Activated naive CD8-positive, alpha-beta T cell treated with anti-CD3 and anti-CD28 coated beads for 36 hours (primary cell): ENCODE data around the gene SANBR. TPM values are rescaled to one million over a fixed set of nuclear protein-coding genes. Genes with fewer than 3 reads are reported as not detected.
"Not testable (repeated sequence)": the region's sequence is repeated elsewhere in the genome, so short reads cannot be mapped to it uniquely, and the experiment has no call there.

Experiments used
- DNase-seq: peaks from one replicate; pipeline ENCODE4 v3.0.0; 2021
- H3K27ac Mint-ChIP-seq: one replicate; pipeline ENCODE4 v1.8.0; 2022; ENCODE audit warnings: mild to moderate bottlenecking, moderate library complexity, mixed read lengths
- H3K27me3 Mint-ChIP-seq: one replicate; pipeline ENCODE4 v1.8.0; 2022; ENCODE audit warnings: mild to moderate bottlenecking, mixed read lengths
- H3K36me3 Mint-ChIP-seq: one replicate; pipeline ENCODE4 v1.8.0; 2021; ENCODE audit warnings: mild to moderate bottlenecking, mixed read lengths
- H3K4me1 Mint-ChIP-seq: one replicate; pipeline ENCODE4 v1.8.0; 2021; ENCODE audit warnings: mixed read lengths
- H3K4me3 Mint-ChIP-seq: one replicate; pipeline ENCODE4 v1.8.0; 2022; ENCODE audit warnings: mild to moderate bottlenecking, moderate library complexity, mixed read lengths
- H3K9me3 Mint-ChIP-seq: one replicate; pipeline ENCODE4 v1.8.0; 2022; ENCODE audit warnings: mixed read lengths
- total RNA-seq, 2 experiments: library from RNA; stranded (reverse); gene quantifications; one replicate each; pipeline ENCODE4 v1.2.3, GENCODE V29; 2021

SANBR gene
- 1 to 10 TPM; 1.7 TPM for total RNA-seq

DNA sequence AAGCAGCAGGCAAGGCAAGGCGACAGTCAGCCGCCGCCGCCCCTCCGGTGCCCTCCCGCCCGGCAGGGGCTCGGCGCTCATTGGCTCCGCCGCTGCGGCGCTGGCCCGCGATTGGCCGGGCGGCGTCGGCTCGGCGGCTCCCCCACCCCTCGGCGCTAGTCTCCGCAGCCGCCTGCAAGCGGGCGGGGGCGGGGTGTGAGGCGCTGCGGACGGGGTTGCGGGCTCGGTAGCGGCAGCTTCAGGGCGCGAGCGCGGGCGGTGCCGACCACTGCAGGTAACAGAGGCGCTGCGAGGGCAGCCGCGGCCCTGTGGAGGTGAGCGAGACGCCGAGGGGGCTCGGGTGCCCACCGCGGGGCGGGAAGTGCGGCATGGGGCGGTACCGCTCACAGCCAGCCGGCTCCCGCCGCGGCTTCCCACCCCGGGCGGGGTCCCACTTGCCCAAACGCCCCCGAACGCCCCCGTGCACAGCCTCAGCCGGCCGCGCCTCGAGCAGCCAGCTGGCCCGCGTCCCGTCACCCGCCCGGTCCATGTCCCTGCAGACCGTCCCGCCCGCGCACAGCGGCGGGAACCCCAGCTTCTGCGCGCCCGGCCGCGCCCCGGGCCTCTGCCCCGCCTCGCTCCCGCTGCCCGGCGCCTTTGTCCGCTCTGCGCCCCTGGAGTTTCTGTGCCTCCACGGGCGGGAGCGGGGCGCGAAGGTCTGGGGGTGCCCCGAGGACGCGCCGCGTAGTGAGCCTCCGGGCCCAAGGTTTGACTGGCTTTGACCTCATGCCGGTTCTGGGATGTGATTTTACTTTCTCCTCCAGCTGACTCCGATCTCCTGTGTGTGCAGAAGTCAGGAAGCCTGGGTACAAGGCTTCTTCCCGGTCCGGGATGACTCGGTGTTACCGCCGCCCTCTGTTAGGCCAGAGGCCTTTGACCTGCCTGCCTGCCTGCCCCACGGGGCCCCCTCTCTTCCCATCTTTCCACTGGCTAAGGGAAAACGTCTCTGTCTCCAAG, at the start of gene SANBR:
Gene SANBR (plus strand): TSS at position 158 of the 996 bp plus-strand sequence. CDS start 4,480 bp downstream, outside the sequence.
- H3K4me1 Mint-ChIP-seq: peaks cover 10% of the 10 kb centered on the region
- no peaks in the 10 kb centered on the region for H3K36me3 Mint-ChIP-seq
- DNase-seq: peak; percentile 91
- H3K27me3 Mint-ChIP-seq: no peaks in the 10 kb centered on the region
- H3K9me3 Mint-ChIP-seq: no peaks in the 10 kb centered on the region
- no peak within 1 kb of the TSS for H3K27ac Mint-ChIP-seq
- H3K4me3 Mint-ChIP-seq: peak within 1 kb of the TSS; percentile 84

DNA sequence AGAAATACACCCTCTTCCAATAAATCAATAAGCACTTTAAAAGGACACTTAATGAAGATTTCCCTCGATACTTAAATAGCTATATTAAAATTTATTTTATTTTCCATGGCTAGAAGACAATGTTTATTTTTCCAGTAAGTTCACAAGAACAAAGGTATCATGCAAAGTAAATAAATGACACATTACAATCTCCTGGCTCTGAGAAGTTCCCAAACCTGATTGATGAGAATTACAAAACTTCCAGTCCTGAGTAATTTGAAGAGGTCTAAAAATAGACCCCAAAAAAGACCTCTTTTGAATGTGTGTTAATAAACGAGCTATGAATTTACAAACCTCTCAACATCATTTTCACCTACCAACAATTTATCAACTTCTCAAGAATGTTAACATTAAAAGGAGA, 49.7 kb upstream of the SANBR start:
- peak overlapping the region; percentile 98 for H3K4me3 Mint-ChIP-seq

DNA sequence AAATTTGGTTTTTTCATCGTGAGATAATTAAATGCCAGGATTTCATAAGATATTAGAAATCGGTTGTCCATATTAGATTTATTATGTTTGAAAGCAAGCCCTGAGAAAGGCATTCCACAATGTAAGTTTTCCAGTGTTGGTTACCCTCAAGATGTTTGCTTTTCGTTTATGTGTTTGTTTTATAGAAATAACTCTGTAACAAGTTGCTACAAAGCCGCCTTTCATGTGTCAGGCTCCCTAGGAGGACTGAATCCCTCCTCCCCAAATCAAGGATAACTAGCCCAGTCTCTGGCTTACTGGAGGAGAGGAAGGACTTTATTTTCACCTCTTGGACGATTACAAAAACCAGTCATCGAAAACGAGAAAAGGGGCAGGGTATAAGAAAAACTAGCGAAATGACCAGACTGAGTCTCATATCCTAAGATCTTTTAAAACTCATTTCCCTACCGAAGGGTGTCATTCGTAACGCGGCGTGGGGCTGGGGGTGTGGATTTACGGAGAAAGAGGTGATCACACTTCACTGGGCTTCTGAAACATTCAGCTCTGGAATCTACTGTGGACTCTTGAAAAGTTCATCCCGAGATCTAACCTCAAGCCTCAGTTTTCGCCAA, 49.2 kb upstream of the SANBR start:
- H3K27me3 Mint-ChIP-seq: no peaks in the 10 kb centered on the region
- peaks cover 42% of the 10 kb centered on the region for H3K4me1 Mint-ChIP-seq
- H3K36me3 Mint-ChIP-seq: peaks cover 12% of the 10 kb centered on the region
- peak overlapping the region; percentile 97 for H3K27ac Mint-ChIP-seq
- peak overlapping the region; percentile 98 for H3K4me3 Mint-ChIP-seq
- no peaks in the 10 kb centered on the region for H3K9me3 Mint-ChIP-seq
- peak; percentile 46 for DNase-seq

More for the DNA sequence above, 49.7 kb upstream of the SANBR start:
- DNase-seq: no peak
- H3K27ac Mint-ChIP-seq: no peak overlapping the region
- H3K36me3 Mint-ChIP-seq: peaks cover 8% of the 10 kb centered on the region
- no peaks in the 10 kb centered on the region for H3K9me3 Mint-ChIP-seq
- H3K27me3 Mint-ChIP-seq: no peaks in the 10 kb centered on the region
- H3K4me1 Mint-ChIP-seq: peaks cover 41% of the 10 kb centered on the region

DNA sequence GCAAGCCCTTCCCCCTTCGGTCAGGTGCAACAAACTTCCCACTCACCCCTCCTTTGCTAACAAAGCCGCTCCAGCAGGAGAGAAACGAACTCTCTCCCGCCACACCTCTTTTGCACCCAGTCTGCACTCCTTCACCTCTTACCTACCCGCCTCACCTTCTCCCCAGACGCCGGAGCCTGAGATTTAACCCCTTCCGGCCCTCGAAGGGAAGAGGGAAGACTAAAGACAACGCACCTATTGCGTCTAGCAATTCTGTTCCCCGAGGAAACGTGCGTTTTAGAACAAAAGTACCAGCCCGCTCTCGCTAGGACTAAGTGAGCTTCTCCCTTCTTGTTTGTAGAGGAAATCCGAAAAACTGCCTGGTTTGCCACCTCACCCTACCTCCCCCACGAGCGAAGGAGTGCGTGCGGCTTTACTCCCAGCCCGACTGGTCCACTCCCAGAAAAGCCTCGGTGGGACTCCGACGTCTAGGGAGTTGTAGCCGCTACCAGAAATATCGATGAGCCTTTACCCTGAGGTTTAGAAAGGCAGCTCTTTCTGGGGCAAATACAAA, 48.6 kb upstream of the SANBR start:
- DNase-seq: peak; percentile 74
- peaks cover 38% of the 10 kb centered on the region for H3K4me1 Mint-ChIP-seq
- H3K4me3 Mint-ChIP-seq: peak overlapping the region; percentile 98
- H3K27ac Mint-ChIP-seq: peak overlapping the region; percentile 97
- H3K9me3 Mint-ChIP-seq: peaks cover 2% of the 10 kb centered on the region
- H3K36me3 Mint-ChIP-seq: peaks cover 18% of the 10 kb centered on the region
- no peaks in the 10 kb centered on the region for H3K27me3 Mint-ChIP-seq

DNA sequence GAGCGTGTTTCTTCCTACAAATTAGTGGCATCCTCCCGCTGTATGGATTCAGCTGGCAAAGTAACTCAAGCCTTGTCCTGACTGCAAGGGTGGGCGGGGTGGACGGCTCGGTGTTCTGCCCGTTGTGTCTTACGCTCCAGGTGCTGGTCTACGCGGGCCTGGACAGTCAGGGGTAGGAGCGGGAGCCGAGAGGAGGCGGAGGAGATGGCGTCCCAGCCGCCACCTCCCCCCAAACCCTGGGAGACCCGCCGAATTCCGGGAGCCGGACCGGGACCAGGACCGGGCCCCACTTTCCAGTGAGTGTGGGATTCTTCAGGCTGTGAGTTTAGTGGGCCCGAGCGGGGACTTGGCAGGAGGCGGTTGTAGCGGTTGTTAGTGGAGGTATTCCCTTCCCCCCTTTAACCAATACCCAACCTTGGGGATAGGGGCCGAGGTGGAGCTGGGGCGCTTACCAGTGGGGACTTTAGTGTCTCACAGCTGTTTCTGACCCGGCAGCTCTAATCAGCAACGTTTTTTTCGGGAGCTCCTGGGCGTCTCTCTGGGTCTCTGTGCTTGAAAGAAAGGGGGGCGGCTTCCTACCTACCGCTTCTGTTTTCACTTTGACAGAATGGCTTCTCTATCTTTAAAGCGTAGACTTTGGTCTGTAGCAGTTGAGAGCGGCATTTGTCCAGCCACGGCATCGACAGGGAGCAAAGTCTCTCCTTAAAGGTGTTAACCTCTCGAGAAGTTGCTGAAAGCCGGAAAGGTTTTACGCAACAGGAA, 47.9 kb upstream of the SANBR start, which contains the start of the genes PEX13 and PUS10:
Gene PEX13 (plus strand): TSS at position 165 of the 762 bp plus-strand sequence. CDS start 40 bp downstream, at position 205.
Gene PUS10 (minus strand): TSS at position 700 of the 762 bp plus-strand sequence. CDS start 6,365 bp downstream, outside the sequence.
- peak within 1 kb of the TSS; percentile 97 for H3K27ac Mint-ChIP-seq
- peaks cover 24% of the 10 kb centered on the region for H3K36me3 Mint-ChIP-seq
- peaks cover 35% of the 10 kb centered on the region for H3K4me1 Mint-ChIP-seq
- H3K4me3 Mint-ChIP-seq: peak within 1 kb of the TSS; percentile 98
- H3K9me3 Mint-ChIP-seq: peaks cover 3% of the 10 kb centered on the region
- DNase-seq: peak; percentile 76
- H3K27me3 Mint-ChIP-seq: no peaks in the 10 kb centered on the region

DNA sequence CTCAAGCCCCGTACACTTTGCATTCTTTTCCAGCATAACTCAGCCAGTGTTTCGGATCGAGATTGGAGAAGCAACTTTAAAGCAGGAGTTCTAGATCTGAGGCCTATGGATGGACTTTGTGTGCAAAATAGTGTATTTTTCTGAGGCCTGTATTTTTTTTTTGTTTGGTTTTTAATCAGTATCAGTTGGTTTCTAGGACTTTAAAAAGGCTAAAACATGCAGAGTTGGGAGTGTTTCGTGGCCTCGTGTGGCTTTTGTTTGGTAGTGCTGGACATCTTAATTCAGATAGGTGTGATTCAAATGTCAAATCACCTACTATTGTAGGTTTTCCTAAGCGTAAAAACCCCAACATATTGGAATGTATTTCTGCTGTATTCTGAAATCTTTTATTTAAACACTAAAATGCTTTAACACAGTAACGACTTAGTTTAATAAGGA, 47.3 kb upstream of the SANBR start:
- peaks cover 31% of the 10 kb centered on the region for H3K4me1 Mint-ChIP-seq
- H3K27ac Mint-ChIP-seq: peak overlapping the region; percentile 97
- peaks cover 24% of the 10 kb centered on the region for H3K36me3 Mint-ChIP-seq
- DNase-seq: no peak
- H3K4me3 Mint-ChIP-seq: peak overlapping the region; percentile 98
- H3K27me3 Mint-ChIP-seq: no peaks in the 10 kb centered on the region
- peaks cover 3% of the 10 kb centered on the region for H3K9me3 Mint-ChIP-seq

DNA sequence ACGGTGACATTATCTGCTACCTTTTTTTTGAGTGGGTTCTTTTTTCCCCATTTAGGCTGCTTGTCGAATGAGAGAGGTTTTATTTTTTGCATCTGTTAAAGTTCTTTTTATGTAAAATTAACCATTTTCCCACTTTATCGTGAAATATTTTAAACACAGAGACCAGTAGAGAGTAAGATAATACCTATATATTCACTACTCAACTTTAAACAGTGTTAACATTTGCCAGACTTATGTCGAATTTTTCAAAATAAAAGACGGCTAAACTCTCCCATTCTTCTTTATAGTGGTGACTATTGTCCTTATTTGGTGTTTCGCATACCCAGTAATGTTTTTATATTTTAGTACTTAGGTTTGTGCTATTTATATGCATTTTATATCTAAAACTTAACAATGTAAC, 46.9 kb upstream of the SANBR start:
- Mint-ChIP-seq H3K4me3 (peak overlapping the region; percentile 98), H3K4me1 (peaks cover 32% of the 10 kb centered on the region), H3K27ac (peak overlapping the region; percentile 97), H3K27me3 (no peaks in the 10 kb centered on the region), H3K36me3 (peaks cover 25% of the 10 kb centered on the region), H3K9me3 (peaks cover 3% of the 10 kb centered on the region)
- no peak for DNase-seq

DNA sequence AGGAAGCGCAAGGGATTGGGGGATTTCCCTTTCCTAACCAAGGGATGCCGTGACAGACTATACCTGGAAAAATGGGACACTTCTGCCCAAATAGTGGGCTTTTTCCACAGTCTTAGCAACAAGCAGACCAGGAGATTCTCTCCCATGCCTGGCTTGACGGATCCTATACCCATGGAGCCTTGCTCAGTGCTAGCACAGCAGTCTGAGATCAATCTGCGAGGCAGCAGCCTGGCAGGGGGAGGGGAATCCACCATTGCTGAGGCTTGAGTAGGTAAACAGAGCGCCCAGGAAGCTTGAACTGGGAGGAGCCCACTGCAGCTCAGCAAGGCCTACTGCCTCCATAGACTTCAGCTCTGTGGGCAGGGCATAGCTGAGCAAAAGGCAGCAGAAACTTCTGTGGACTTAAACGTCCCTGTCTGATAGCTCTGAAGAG, 44.4 kb upstream of the SANBR start:
- Mint-ChIP-seq H3K9me3 (peaks cover 3% of the 10 kb centered on the region), H3K4me3 (no peak overlapping the region), H3K36me3 (peaks cover 27% of the 10 kb centered on the region), H3K27ac (no peak overlapping the region), H3K4me1 (peaks cover 23% of the 10 kb centered on the region), H3K27me3 (no peaks in the 10 kb centered on the region)
- no peak for DNase-seq

DNA sequence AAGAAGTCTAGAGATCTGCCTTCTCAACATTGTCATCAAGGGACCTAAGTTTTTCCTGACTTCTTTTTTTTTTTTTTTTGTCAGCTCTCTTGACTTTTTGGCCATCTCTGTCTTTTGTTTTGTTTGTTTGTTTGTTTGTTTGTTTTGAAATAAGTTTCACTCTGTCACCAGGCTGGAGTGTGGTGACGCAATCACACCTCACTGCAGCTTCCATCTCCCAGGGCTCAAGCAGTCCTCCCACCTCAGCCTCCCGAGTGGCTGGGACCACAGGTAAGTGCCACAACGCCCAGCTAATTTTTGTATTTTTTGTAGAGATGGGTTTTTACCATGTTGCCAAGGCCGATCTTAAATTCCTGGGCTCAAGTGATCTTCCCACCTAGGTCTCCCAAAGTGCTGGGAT, 42.0 kb upstream of the SANBR start:
- DNase-seq: no peak
- H3K36me3 Mint-ChIP-seq: peaks cover 30% of the 10 kb centered on the region

DNA sequence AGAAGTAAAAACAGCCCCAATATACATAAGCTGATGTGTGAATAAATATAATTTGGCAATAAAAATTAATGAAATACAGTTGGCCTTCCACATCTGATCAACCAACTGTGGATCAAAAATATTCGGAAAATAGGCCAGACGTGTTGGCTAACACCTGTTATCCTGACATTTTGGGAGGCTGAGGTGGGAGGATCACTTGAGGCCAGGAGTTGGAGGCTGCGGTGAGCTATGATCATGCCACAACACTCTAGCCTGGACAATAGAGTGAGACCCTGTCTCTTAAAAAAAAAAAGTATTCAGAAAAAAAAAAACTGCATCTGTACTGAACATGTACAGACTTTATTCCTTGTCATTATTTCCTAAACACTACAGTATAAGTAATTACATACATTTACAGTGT, 36.1 kb upstream of the SANBR start:
- Mint-ChIP-seq H3K4me3 (no peak overlapping the region), H3K27me3 (no peaks in the 10 kb centered on the region), H3K36me3 (peaks cover 10% of the 10 kb centered on the region), H3K9me3 (no peaks in the 10 kb centered on the region), H3K27ac (no peak overlapping the region), H3K4me1 (peaks cover 6% of the 10 kb centered on the region)
- no peak for DNase-seq

More for the DNA sequence above, 42.0 kb upstream of the SANBR start:
- Mint-ChIP-seq H3K27me3 (no peaks in the 10 kb centered on the region), H3K4me1 (peaks cover 23% of the 10 kb centered on the region), H3K4me3 (no peak overlapping the region), H3K9me3 (peaks cover 3% of the 10 kb centered on the region), H3K27ac (no peak overlapping the region)

DNA sequence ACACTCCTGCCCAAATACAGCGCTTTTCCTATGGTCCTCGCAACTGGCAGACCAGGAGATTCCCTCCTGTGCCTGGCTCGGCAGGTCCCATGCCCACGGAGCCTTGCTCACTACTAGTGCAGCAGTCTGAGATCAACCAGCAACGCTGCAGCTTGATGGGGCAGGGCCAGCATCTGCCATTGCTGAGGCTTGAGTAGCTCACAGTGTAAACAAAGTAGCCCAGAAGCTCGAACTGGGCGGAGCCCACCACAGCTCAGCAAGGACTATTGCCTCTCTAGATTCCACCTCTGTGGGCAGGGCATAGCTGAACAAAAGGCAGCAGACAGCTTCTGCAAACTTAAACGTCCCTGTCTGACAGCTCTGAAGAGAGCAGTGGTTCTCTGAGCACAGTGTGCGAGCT, 31.1 kb upstream of the SANBR start:
- H3K27me3 Mint-ChIP-seq, H3K9me3 Mint-ChIP-seq, H3K27ac Mint-ChIP-seq, H3K4me3 Mint-ChIP-seq, DNase-seq, H3K4me1 Mint-ChIP-seq: not testable (repeated sequence)
- H3K36me3 Mint-ChIP-seq: peaks cover 29% of the 10 kb centered on the region

DNA sequence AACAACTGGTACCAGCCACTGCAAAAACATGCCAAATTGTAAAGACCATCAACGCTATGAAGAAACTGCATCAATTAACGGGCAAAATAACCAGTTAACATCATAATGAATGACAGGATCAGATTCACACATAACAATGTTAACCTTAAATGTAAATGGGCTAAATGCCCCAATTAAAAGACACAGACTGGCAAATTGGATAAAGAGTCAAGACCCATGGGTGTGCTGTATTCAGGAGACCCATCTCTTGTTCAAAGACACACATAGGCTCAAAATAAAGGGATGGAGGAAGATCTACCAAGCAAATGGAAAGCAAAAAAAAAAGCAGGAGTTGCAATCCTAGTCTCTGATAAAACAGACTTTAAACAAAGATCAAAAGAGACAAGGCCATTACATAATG, 29.0 kb upstream of the SANBR start:
- H3K9me3 Mint-ChIP-seq, DNase-seq, H3K4me3 Mint-ChIP-seq, H3K27ac Mint-ChIP-seq, H3K27me3 Mint-ChIP-seq: not testable (repeated sequence)
- Mint-ChIP-seq H3K4me1 (peaks cover 13% of the 10 kb centered on the region), H3K36me3 (peaks cover 33% of the 10 kb centered on the region)

DNA sequence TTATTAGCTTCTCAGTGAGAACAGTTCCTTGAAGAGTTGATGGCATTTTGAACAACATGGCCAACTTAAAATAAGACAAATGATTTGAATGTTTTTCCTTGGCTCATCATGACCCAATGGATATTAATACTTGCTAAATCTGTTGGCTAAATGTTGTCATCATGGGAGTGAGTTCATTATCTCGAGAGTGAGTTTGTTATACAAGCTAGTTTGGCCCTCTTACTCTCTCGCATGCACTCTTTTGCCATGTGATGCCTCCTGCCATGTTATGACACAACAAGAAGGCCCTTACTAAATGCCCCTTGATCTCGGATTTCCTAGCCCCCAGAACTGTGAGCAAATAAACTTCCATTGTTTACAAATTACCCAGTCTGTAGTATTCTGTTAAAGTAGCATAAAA, 22.9 kb upstream of the SANBR start:
- no peaks in the 10 kb centered on the region for H3K27me3 Mint-ChIP-seq
- H3K27ac Mint-ChIP-seq: no peak overlapping the region
- DNase-seq: no peak
- peaks cover 3% of the 10 kb centered on the region for H3K9me3 Mint-ChIP-seq
- peaks cover 18% of the 10 kb centered on the region for H3K4me1 Mint-ChIP-seq
- no peak overlapping the region for H3K4me3 Mint-ChIP-seq
- peaks cover 8% of the 10 kb centered on the region for H3K36me3 Mint-ChIP-seq

DNA sequence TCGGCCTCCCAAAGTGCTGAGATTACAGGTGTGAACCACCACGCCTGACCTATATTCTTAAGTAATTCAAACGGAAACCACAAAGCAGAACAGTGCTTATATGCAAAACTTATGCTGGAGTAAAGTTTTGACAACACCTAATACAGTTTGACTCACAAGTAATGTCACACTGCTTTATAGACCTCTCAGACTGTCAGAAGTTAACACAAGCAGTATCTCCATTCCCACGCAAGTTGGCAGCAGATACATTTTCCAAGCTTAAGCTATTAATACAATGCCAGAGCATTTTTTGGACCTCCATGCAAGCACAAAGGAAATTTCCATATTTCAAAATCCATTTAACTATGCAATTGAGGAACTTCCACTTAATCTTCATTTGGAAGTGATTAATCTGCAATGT, 21.0 kb upstream of the SANBR start:
- peaks cover 18% of the 10 kb centered on the region for H3K4me1 Mint-ChIP-seq
- H3K4me3 Mint-ChIP-seq: no peak overlapping the region
- peaks cover under 1% of the 10 kb centered on the region for H3K9me3 Mint-ChIP-seq
- H3K27me3 Mint-ChIP-seq: no peaks in the 10 kb centered on the region
- no peak overlapping the region for H3K27ac Mint-ChIP-seq
- H3K36me3 Mint-ChIP-seq: peaks cover 5% of the 10 kb centered on the region
- no peak for DNase-seq
